ENCODE results near the gene SERP2. TPM values are rescaled to one million over a fixed set of nuclear protein-coding genes. Genes with fewer than 3 reads are reported as not detected.

Gene SERP2
- total and polyA plus RNA-seq, 2 of the 8 experiments (the other 6 are each of a cell fraction or from before 2014, with no cell fraction given), result 2.0 to 2.3 TPM

- no peak overlapping the region for H2BK120ac ChIP-seq (replicated peaks; ENCODE audit: low read depth, low read length)
- H4K8ac ChIP-seq (ENCODE audit: extremely low read depth, insufficient read depth, low read length), result no peak overlapping the region
- no peaks in the 10 kb centered on the region for H3K36me3 ChIP-seq (ENCODE audit: control insufficient read depth in 2 of 4, insufficient read depth in 4 of 4, low read length in 3 of 4)
- H3K79me2 ChIP-seq (ENCODE audit: control insufficient read depth in 1 of 2, insufficient read depth in 2 of 2, low read length in 2 of 2), result no peaks in the 10 kb centered on the region
- H2BK5ac ChIP-seq (ENCODE audit: low read depth, low read length), result no peak overlapping the region
- DNase-seq (ENCODE audit: low read depth in 1 of 2, low spot score in 2 of 2), result no peak
- POLR2A ChIA-PET (ENCODE audit: partially characterized antibody), result interaction anchor here (0.8 kb wide), 1 partner anchor 156 kb away, joined by 3 read pairs; no protein-coding TSS in a partner anchor
- no peak overlapping the region for H3K18ac ChIP-seq (ENCODE audit: extremely low read depth, low read length)
- no peak overlapping the region; the same call in 1 of the 2 replicates for H2BK12ac ChIP-seq (ENCODE audit: low read depth, low read length)
- H2BK15ac ChIP-seq (ENCODE audit: low read length), result 0 out of 2 replicates have a peak overlapping the region, but pooled peaks have one; percentile 14
- no peaks in the 10 kb centered on the region for H4K20me1 ChIP-seq (replicated peaks in 1 of 2; ENCODE audit: control insufficient read depth in 1 of 2, insufficient read depth in 2 of 2, low read length in 2 of 2)
- H2BK20ac ChIP-seq (ENCODE audit: low read length), result no peak overlapping the region
- H3K79me1 ChIP-seq (ENCODE audit: low read depth, low read length), result no peaks in the 10 kb centered on the region
- no peak overlapping the region for H3K4me2 ChIP-seq (ENCODE audit: insufficient read depth in 1 of 2, low read depth in 2 of 2, low read length in 2 of 2)
- no peak overlapping the region for H3K27ac ChIP-seq (ENCODE audit: low read depth, low read length)
- H3K4me3 ChIP-seq (ENCODE audit: extremely low read depth in 1 of 4, insufficient read depth in 2 of 4, low read depth in 3 of 4, low read length in 4 of 4), result no peak overlapping the region
- no peak overlapping the region for H4K91ac ChIP-seq (replicated peaks; ENCODE audit: insufficient read length, low read length)
- H3K4me1 ChIP-seq (replicated peaks in 1 of 4; ENCODE audit: control insufficient read depth in 3 of 4, insufficient read depth in 4 of 4, low read length in 3 of 4), result no peaks in the 10 kb centered on the region
- FAIRE-seq, result peak; percentile 36
- no peak overlapping the region for H3K9ac ChIP-seq (replicated peaks in 1 of 4; ENCODE audit: extremely low read depth in 1 of 4, low read depth in 3 of 4, low read length in 3 of 4)
- peak overlapping the region; percentile 74 for H2AFZ ChIP-seq (ENCODE audit: low read length)
- no peaks in the 10 kb centered on the region for H3K23me2 ChIP-seq (ENCODE audit: low read depth, low read length)
- H3K4ac ChIP-seq (replicated peaks; ENCODE audit: insufficient read length, low read depth, low read length), result no peak overlapping the region
- WGBS, 2 experiments (ENCODE audit: extremely low coverage in 1 of 2, insufficient coverage in 1 of 2, insufficient read length in 1 of 2, insufficient replicate concordance in 2 of 2, low coverage in 1 of 2, low lambda C conversion rate in 2 of 2, missing lambda C conversion rate in 1 of 2), result 77% methylated on average over 9 of the region's 9 CpGs; no CpG with 5 or more reads in 1 of the 2 experiments
- no peak overlapping the region for H4K5ac ChIP-seq (ENCODE audit: insufficient read length, low read depth, low read length)
- no peak overlapping the region for H2AK5ac ChIP-seq (ENCODE audit: low read depth, low read length)
- no peak overlapping the region for H3K56ac ChIP-seq (replicated peaks; ENCODE audit: insufficient read length, low read depth, low read length)
- no peak overlapping the region for H3K14ac ChIP-seq (ENCODE audit: insufficient read length)
- H3K23ac ChIP-seq (ENCODE audit: insufficient read length), result no peak overlapping the region
- no peaks in the 10 kb centered on the region for H3K27me3 ChIP-seq (replicated peaks in 1 of 4; ENCODE audit: control insufficient read depth in 3 of 4, extremely low read depth in 1 of 4, insufficient read depth in 3 of 4, low read length in 3 of 4)
- no peaks in the 10 kb centered on the region for H3K9me3 ChIP-seq (ENCODE audit: insufficient read depth in 2 of 2, low read depth in 1 of 2, low read length in 1 of 2)
- CTCF ChIA-PET (ENCODE audit: partially characterized antibody), result no interaction called here
- TF ChIP-seq CHD1 (IDR thresholded peaks at IDR 0.05; ENCODE audit: low read depth, low read length) (no peak), HDAC2 (IDR thresholded peaks at IDR 0.05; ENCODE audit: borderline replicate concordance in 1 of 2, low read depth in 2 of 2, low read length in 2 of 2) (no peak), RNF2 (IDR thresholded peaks at IDR 0.05; ENCODE audit: borderline replicate concordance, low read depth, low read length, missing control alignments, poor library complexity, severe bottlenecking) (no peak), TEAD4 (IDR thresholded peaks at IDR 0.05; ENCODE audit: low read depth, low read length) (no peak), SP1 (IDR thresholded peaks at IDR 0.05; ENCODE audit: low read depth, low read length) (no peak), CREB1 (IDR thresholded peaks at IDR 0.05) (no peak), BACH1 (IDR thresholded peaks at IDR 0.05; ENCODE audit: low read length) (no peak), E2F6 (IDR thresholded peaks at IDR 0.05) (no peak), RXRA (IDR thresholded peaks at IDR 0.05; ENCODE audit: insufficient read depth, low read depth, low read length) (no peak), EZH2 (IDR thresholded peaks at IDR 0.05; ENCODE audit: low read depth, low read length, severe bottlenecking) (no peak), PHF8 (conservative IDR thresholded peaks at IDR 0.05; ENCODE audit: low read depth, low read length) (no peak), TCF12 (IDR thresholded peaks at IDR 0.05; ENCODE audit: low read depth, low read length) (no peak)
These were observed 22.7 kb upstream of the SERP2 start for GRCh38 chr13:44350775-44351504.
